ENCODE results near the gene NKX2-3.

DNA sequence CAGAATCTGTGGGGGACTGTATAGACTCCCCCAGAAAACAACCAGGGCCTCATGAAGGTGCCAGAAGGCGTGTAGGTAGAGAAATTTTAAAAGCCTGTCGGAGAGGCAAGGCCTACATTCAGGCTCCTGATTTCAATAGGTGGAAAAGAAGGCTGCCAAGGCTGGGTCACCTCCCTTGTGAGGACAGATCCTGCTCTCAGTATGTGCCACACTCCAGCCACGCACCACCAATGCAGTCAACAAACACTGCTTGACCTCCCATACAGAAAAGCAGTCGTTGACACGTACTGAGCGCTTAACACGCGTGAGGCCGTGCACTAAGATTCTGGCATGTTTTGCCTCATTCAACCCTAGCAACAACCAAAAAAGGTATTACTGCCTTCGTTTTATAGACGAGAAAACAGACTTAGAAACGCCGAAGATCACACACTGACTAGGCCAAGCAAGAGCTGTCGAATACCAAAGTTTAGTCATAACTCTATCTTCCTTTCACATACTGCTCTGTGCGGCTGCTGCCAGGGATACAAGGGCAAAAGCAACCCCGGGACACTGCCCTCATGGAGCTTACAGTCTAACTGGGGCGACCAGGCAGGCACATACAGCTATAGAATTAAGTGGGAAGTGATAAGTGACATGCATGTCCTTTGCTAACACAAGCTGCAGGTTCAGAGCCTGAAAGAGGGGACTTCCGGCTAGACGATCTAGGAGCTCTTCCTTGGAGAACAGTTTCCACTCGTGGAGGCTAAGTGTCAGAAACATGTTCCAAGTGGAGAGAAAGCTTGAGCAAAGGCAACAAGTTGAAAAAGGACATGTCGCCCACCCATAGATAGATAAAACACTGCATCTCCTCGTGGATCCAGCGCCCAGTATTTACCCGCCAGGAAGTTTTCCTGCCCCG, 797 bp upstream of the NKX2-3 start:
- no peak for TF ChIP-seq HOXA7 (CRISPR knock-in tag; IDR thresholded peaks at IDR 0.05; ENCODE audit: borderline replicate concordance)
- TF ChIP-seq, protein P1, sequence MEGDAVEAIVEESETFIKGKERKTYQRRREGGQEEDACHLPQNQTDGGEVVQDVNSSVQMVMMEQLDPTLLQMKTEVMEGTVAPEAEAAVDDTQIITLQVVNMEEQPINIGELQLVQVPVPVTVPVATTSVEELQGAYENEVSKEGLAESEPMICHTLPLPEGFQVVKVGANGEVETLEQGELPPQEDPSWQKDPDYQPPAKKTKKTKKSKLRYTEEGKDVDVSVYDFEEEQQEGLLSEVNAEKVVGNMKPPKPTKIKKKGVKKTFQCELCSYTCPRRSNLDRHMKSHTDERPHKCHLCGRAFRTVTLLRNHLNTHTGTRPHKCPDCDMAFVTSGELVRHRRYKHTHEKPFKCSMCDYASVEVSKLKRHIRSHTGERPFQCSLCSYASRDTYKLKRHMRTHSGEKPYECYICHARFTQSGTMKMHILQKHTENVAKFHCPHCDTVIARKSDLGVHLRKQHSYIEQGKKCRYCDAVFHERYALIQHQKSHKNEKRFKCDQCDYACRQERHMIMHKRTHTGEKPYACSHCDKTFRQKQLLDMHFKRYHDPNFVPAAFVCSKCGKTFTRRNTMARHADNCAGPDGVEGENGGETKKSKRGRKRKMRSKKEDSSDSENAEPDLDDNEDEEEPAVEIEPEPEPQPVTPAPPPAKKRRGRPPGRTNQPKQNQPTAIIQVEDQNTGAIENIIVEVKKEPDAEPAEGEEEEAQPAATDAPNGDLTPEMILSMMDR (tag by site-specific recombination; IDR thresholded peaks at IDR 0.05): no peak
- TF ChIP-seq, protein P2, sequence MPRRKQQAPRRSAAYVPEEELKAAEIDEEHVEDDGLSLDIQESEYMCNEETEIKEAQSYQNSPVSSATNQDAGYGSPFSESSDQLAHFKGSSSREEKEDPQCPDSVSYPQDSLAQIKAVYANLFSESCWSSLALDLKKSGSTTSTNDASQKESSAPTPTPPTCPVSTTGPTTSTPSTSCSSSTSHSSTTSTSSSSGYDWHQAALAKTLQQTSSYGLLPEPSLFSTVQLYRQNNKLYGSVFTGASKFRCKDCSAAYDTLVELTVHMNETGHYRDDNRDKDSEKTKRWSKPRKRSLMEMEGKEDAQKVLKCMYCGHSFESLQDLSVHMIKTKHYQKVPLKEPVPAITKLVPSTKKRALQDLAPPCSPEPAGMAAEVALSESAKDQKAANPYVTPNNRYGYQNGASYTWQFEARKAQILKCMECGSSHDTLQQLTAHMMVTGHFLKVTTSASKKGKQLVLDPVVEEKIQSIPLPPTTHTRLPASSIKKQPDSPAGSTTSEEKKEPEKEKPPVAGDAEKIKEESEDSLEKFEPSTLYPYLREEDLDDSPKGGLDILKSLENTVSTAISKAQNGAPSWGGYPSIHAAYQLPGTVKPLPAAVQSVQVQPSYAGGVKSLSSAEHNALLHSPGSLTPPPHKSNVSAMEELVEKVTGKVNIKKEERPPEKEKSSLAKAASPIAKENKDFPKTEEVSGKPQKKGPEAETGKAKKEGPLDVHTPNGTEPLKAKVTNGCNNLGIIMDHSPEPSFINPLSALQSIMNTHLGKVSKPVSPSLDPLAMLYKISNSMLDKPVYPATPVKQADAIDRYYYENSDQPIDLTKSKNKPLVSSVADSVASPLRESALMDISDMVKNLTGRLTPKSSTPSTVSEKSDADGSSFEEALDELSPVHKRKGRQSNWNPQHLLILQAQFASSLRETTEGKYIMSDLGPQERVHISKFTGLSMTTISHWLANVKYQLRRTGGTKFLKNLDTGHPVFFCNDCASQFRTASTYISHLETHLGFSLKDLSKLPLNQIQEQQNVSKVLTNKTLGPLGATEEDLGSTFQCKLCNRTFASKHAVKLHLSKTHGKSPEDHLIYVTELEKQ (tag by site-specific recombination; IDR thresholded peaks at IDR 0.05; ENCODE audit: borderline replicate concordance): no peak
- no peak for TF ChIP-seq ZNF335 (tag by site-specific recombination; conservative IDR thresholded peaks at IDR 0.05)
- no peak for TF ChIP-seq WT1 (tag by site-specific recombination; IDR thresholded peaks at IDR 0.05)
- no peak for TF ChIP-seq ZNF350 (tag by site-specific recombination; IDR thresholded peaks at IDR 0.05)
- TF ChIP-seq, protein P3, sequence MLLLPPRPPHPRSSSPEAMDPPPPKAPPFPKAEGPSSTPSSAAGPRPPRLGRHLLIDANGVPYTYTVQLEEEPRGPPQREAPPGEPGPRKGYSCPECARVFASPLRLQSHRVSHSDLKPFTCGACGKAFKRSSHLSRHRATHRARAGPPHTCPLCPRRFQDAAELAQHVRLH (tag by site-specific recombination; IDR thresholded peaks at IDR 0.05): no peak
